GM23338 (cell line): ENCODE measurements around the gene SLX4. TPM values are rescaled to one million over a fixed set of nuclear protein-coding genes. Genes with fewer than 3 reads are reported as not detected.

Experiments used
- ATAC-seq: fragments of 200-7000 bp; cut with Tn5 transposase; 3 replicates; pipeline ENCODE4 v1.9.1; 2020
- DNase-seq: peaks from one replicate; pipeline ENCODE4 v3.0.0-alpha.2; 2015; ENCODE audit warnings: low spot score
- H2AFZ ChIP-seq: fragments of 200-600 bp; sonication (generic); 2 replicates; pipeline ENCODE4 v1.8.0; 2016; ENCODE audit warnings: antibody characterized with exemption, mild to moderate bottlenecking, moderate library complexity
- H3F3A ChIP-seq: fragments of 200-600 bp; sonication (generic); replicated peaks from 2 replicates; pipeline ENCODE4 v1.8.0; 2017; ENCODE audit warnings: antibody characterized with exemption, mixed run types, low read depth
- H3K27ac ChIP-seq: fragments of 200-600 bp; sonication (generic); 2 replicates; pipeline ENCODE4 v1.6.1; 2016; ENCODE audit warnings: low read depth
- H3K27me3 ChIP-seq: fragments of 200-600 bp; sonication (generic); 2 replicates; pipeline ENCODE4 v1.8.0; 2016; ENCODE audit warnings: mild to moderate bottlenecking, mixed run types, moderate library complexity; ENCODE audit not compliant: insufficient read depth
- H3K36me3 ChIP-seq: fragments of 200-600 bp; sonication (generic); 2 replicates; pipeline ENCODE4 v1.8.0; 2016; ENCODE audit warnings: mild to moderate bottlenecking; ENCODE audit not compliant: insufficient read depth
- H3K4me1 ChIP-seq: fragments of 200-600 bp; sonication (generic); 2 replicates; pipeline ENCODE4 v1.8.0; 2016; ENCODE audit warnings: mild to moderate bottlenecking, moderate library complexity; ENCODE audit not compliant: insufficient read depth
- H3K4me2 ChIP-seq: fragments of 200-600 bp; sonication (generic); 2 replicates; pipeline ENCODE4 v1.7.1; 2017; ENCODE audit warnings: mixed run types
- H3K4me3 ChIP-seq: fragments of 200-600 bp; sonication (generic); 2 replicates; pipeline ENCODE4 v1.6.1; 2016; ENCODE audit warnings: mixed run types
- H3K79me2 ChIP-seq: fragments of 200-600 bp; sonication (generic); replicated peaks from 2 replicates; pipeline ENCODE4 v1.8.0; 2017; ENCODE audit warnings: mild to moderate bottlenecking; ENCODE audit not compliant: insufficient read depth
- H3K9me2 ChIP-seq: fragments of 200-600 bp; sonication (generic); 2 replicates; pipeline ENCODE4 v1.8.0; 2017; ENCODE audit not compliant: insufficient read depth
- H4K20me1 ChIP-seq: fragments of 200-600 bp; sonication (generic); replicated peaks from 2 replicates; pipeline ENCODE4 v1.8.0; 2017; ENCODE audit warnings: mild to moderate bottlenecking; ENCODE audit not compliant: insufficient read depth
- H3K27ac Mint-ChIP-seq: 2 replicates; pipeline ENCODE4 v1.8.0; 2020; ENCODE audit warnings: inconsistent platforms, mild to moderate bottlenecking, moderate library complexity, mixed read lengths
- H3K27me3 Mint-ChIP-seq: 3 replicates; pipeline ENCODE4 v1.8.0; 2022; ENCODE audit warnings: low read depth, mild to moderate bottlenecking, moderate library complexity, mixed read lengths, inconsistent platforms; ENCODE audit not compliant: insufficient read depth, poor library complexity
- H3K36me3 Mint-ChIP-seq: 3 replicates; pipeline ENCODE4 v1.8.0; 2021; ENCODE audit warnings: low read depth, mild to moderate bottlenecking, inconsistent platforms, moderate library complexity, mixed read lengths
- H3K4me1 Mint-ChIP-seq: 3 replicates; pipeline ENCODE4 v1.8.0; 2020; ENCODE audit warnings: mild to moderate bottlenecking, inconsistent platforms, mixed read lengths
- H3K4me3 Mint-ChIP-seq: 3 replicates; pipeline ENCODE4 v1.8.0; 2021; ENCODE audit warnings: moderate library complexity, mild to moderate bottlenecking, inconsistent platforms, mixed read lengths
- H3K9me3 Mint-ChIP-seq: 3 replicates; pipeline ENCODE4 v1.8.0; 2020; ENCODE audit warnings: moderate library complexity, mild to moderate bottlenecking, inconsistent platforms, mixed read lengths
- CREB1 ChIP-seq: fragments of 250-450 bp; sonication (Bioruptor Pico); IDR thresholded peaks from 2 replicates; pipeline ENCODE4 v1.5.0; 2020; ENCODE audit warnings: low read depth, mild to moderate bottlenecking, moderate library complexity
- EZH2phosphoT487 ChIP-seq: fragments of 200-600 bp; sonication (generic); IDR thresholded peaks from one replicate; pipeline ENCODE4 v1.8.1; 2018; ENCODE audit warnings: antibody characterized with exemption; ENCODE audit not compliant: unreplicated experiment
- ZNF462 ChIP-seq: fragments of 250-450 bp; sonication (Bioruptor Pico); IDR thresholded peaks from 2 replicates; pipeline ENCODE4 v1.5.0; 2020; ENCODE audit warnings: mild to moderate bottlenecking, moderate library complexity
- polyA plus RNA-seq: library from polyadenylated mRNA; unstranded; fragments of >200 nt; fragmentation: Nextera tagmentation; extraction: Ambion mirVana; gene quantifications from 2 replicates; pipeline ENCODE4 v1.2.1, GENCODE V29; 2016
- total RNA-seq: library from RNA; depleted of rRNA; stranded (reverse); fragments of >200 nt; shearing (Covaris generic); gene quantifications from 2 replicates; pipeline ENCODE4 v1.2.3, GENCODE V29; 2014

Gene SLX4
- total and polyA plus RNA-seq, 2 experiments from 2014 or later: 3.0 to 15.2 TPM

GRCh38 chr16:3637371-3637923 is 26.0 kb upstream of the SLX4 start:
- Histone ChIP-seq H4K20me1 (peaks cover 5% of the 10 kb centered on the region; the same call in 1 of the 2 replicates), H2AFZ (peak overlapping the region; percentile 47; the same call in 1 of the 2 replicates), H3K27ac (peak overlapping the region; percentile 73), H3F3A (no peaks in the 10 kb centered on the region; the same call in 1 of the 2 replicates), H3K36me3 (no peaks in the 10 kb centered on the region), H3K79me2 (peaks cover 15% of the 10 kb centered on the region; the same call in 1 of the 2 replicates), H3K9me2 (no peaks in the 10 kb centered on the region), H3K4me2 (peak overlapping the region; percentile 6; the same call in 1 of the 2 replicates), H3K27me3 (no peaks in the 10 kb centered on the region), H3K4me3 (no peak overlapping the region), H3K4me1 (peaks cover 15% of the 10 kb centered on the region)
- H3K27ac Mint-ChIP-seq: peak overlapping the region; percentile 82
- peaks cover 5% of the 10 kb centered on the region; the same call in 2 of the 3 replicates for H3K36me3 Mint-ChIP-seq
- no peak overlapping the region for H3K4me3 Mint-ChIP-seq
- peak; percentile 53 for DNase-seq
- ATAC-seq: peak; percentile 20; the same call in 2 of the 3 replicates
- H3K27me3 Mint-ChIP-seq: no peaks in the 10 kb centered on the region
- no peak for TF ChIP-seq ZNF462 (CRISPR knock-in tag)
- no peak for TF ChIP-seq EZH2phosphoT487
- TF ChIP-seq CREB1 (CRISPR knock-in tag): no peak
- peaks cover 34% of the 10 kb centered on the region for H3K4me1 Mint-ChIP-seq
- H3K9me3 Mint-ChIP-seq: peaks cover 8% of the 10 kb centered on the region; the same call in 2 of the 3 replicates
